Vagina (tissue), 2 donors: ENCODE results near the gene ARF3. TPM values are rescaled to one million over a fixed set of nuclear protein-coding genes. Genes with fewer than 3 reads are reported as not detected.

Experiments
- DNase-seq, 2 donors: peaks; one replicate each; pipeline ENCODE4 v3.0.0-alpha.2; 2017; ENCODE audit errors: extremely low spot score in 2 of 2
- H3K27ac ChIP-seq: fragments of 200-600 bp; sonication (generic); one replicate; pipeline ENCODE4 v1.5.1; 2019
- H3K27me3 ChIP-seq: fragments of 200-600 bp; sonication (generic); one replicate; pipeline ENCODE4 v1.5.1; 2019
- H3K36me3 ChIP-seq, 2 donors: fragments of 200-600 bp; sonication (generic); one replicate each; pipeline ENCODE4 v1.5.1; 2017 to 2019
- H3K4me1 ChIP-seq: fragments of 200-600 bp; sonication (generic); one replicate; pipeline ENCODE4 v1.5.1; 2019
- H3K4me3 ChIP-seq, 2 donors: fragments of 200-600 bp; sonication (generic); 1 replicate in 1 of 2; 2 replicates in 1 of 2; pipeline ENCODE4 v1.5.1; 2016 to 2019
- H3K9me3 ChIP-seq: fragments of 200-600 bp; sonication (generic); one replicate; pipeline ENCODE4 v1.5.1; 2019
- POLR2A ChIP-seq, 2 donors: fragments of 450-650 bp; IDR thresholded peaks; one replicate each; pipeline ENCODE4 v1.6.1; 2017; ENCODE audit warnings: antibody characterized with exemption in 2 of 2, mild to moderate bottlenecking in 2 of 2, moderate library complexity in 2 of 2
- POLR2AphosphoS5 ChIP-seq, 2 donors: sonication (generic); formaldehyde crosslinking; IDR thresholded peaks; one replicate each; pipeline ENCODE4 v1.9.0; 2017; ENCODE audit warnings: antibody characterized with exemption in 2 of 2, mild to moderate bottlenecking in 2 of 2, low read depth in 1 of 2; ENCODE audit not compliant: insufficient read depth in 1 of 2
- intact Hi-C: fragments of 100-400 bp; cut with DNase I; formaldehyde crosslinking; loops from one replicate; pipeline ENCODE4 v1.15.1; 2023
- total RNA-seq: library from RNA; depleted of rRNA; stranded (reverse); fragments of >200 nt; gene quantifications from one replicate; pipeline ENCODE4 v1.2.3, GENCODE V29; 2016
- TF ChIP-seq, protein P1 (sequence below), 3 experiments: fragments of 450-650 bp in 2 of 3; fragments of 200-600 bp in 1 of 3; sonication (generic) in 1 of 3; IDR thresholded peaks; one replicate each; pipeline ENCODE4 v1.5.1; 2017 to 2019; ENCODE audit warnings: antibody characterized with exemption in 3 of 3, mild to moderate bottlenecking in 2 of 3, moderate library complexity in 2 of 3

The ARF3 gene
- total RNA-seq, 1 donor from 2014 or later = 56.2 TPM

- Histone ChIP-seq H3K4me3 (peak overlapping the region in 1 of 2 donors; percentile 90), H3K36me3 (no peaks in the 10 kb centered on the region), H3K9me3 (no peaks in the 10 kb centered on the region), H3K27ac (no peak overlapping the region), H3K4me1 (peaks cover 25% of the 10 kb centered on the region), H3K27me3 (no peaks in the 10 kb centered on the region)
- intact Hi-C loops = no loop called here
- no peak for DNase-seq
- TF ChIP-seq POLR2AphosphoS5 (IDR thresholded peaks at IDR 0.05; ENCODE audit: insufficient read depth in 1 of 2, low read depth in 1 of 2) = no peak
- no peak for TF ChIP-seq POLR2A (IDR thresholded peaks at IDR 0.05)
Measured at GRCh38 chr12:48958049-48958388, 732 bp upstream of the ARF3 start.

DNA sequence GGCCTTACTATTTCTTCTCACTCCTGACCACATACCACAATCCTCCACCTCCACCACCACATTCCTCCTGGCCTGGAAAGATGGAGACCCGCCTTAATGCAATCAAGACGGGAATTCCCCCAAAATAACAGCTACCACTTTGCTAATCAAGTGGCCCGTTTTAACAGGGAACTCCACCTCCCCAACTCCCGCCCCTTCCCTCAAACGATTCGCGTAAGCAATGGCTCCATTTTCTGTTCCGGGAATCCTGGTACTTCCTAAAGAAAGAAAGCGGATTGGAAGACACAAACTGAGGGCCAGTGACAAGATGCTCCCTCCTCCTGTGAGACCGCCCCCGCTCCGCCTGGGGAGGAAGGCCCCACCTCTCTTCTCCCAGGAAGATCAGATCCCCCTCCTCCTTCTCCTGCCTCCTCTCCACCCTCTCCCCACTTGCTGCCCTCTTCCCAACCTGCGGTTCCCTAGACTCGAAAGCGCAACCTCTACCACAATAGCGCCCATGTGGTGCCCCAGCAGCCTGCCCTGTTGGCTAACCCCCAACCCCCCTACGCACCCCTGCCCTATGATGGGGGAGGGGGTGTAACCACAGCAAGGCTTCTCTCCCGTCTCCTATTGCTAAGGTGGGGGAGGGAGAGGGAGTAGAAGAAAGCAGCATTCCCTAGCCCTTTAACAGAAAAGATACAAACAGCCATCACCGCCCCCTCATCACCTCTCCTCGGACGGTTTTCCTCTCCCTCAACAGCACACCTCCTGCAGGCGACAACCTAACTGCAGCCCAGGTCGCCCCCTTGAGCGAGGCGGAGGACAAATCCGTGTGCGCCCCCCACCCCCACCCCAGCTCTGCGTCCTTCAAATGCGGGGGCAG is 777 bp downstream of the ARF3 start:
- peaks cover 25% of the 10 kb centered on the region for H3K4me1 ChIP-seq

DNA sequence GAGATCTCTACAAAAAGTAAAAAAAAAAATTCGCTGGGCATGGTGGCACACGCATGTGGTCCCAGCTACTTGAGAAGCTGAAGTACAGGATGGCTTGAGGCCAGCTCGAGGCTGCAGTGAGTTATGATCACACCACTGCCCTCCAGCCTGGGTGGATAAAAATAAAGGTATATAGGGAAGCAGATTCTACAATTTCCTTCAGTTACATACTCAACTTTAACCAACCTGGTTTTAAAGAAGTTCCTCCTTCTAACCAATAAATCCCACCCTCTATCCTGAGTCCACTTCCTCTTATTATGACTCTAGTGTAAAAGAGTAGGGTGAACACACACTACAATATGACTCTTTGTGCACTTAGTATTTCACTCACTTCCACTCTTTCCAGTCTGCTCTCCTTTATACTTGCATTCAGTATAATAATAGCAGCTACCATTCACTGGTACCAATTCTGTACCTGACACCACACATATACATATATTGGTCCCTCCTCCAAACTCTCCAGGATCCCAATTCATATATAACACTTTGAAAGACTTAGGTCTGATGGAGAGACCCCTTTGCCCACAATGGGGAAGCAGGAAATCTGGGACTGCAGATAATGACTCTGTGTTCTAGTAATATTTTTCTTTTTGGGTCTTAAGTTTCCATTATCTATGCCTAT is 2.3 kb downstream of the ARF3 start:
- peaks cover 0 to 5% of the 10 kb centered on the region in 2 donors for H3K36me3 ChIP-seq
- peaks cover 25% of the 10 kb centered on the region for H3K4me1 ChIP-seq
- no peaks in the 10 kb centered on the region for H3K27me3 ChIP-seq
- intact Hi-C loops = no loop called here
- no peak overlapping the region for H3K4me3 ChIP-seq
- H3K9me3 ChIP-seq = no peaks in the 10 kb centered on the region
- DNase-seq = no peak
- TF ChIP-seq POLR2AphosphoS5 (IDR thresholded peaks at IDR 0.05; ENCODE audit: insufficient read depth in 1 of 2, low read depth in 1 of 2) = no peak
- TF ChIP-seq POLR2A (IDR thresholded peaks at IDR 0.05) = no peak
- TF ChIP-seq, protein P1, sequence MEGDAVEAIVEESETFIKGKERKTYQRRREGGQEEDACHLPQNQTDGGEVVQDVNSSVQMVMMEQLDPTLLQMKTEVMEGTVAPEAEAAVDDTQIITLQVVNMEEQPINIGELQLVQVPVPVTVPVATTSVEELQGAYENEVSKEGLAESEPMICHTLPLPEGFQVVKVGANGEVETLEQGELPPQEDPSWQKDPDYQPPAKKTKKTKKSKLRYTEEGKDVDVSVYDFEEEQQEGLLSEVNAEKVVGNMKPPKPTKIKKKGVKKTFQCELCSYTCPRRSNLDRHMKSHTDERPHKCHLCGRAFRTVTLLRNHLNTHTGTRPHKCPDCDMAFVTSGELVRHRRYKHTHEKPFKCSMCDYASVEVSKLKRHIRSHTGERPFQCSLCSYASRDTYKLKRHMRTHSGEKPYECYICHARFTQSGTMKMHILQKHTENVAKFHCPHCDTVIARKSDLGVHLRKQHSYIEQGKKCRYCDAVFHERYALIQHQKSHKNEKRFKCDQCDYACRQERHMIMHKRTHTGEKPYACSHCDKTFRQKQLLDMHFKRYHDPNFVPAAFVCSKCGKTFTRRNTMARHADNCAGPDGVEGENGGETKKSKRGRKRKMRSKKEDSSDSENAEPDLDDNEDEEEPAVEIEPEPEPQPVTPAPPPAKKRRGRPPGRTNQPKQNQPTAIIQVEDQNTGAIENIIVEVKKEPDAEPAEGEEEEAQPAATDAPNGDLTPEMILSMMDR (IDR thresholded peaks at IDR 0.05) = no peak
- no peak overlapping the region for H3K27ac ChIP-seq

More for the DNA sequence above, 777 bp downstream of the ARF3 start:
- Histone ChIP-seq H3K27ac (peak overlapping the region; percentile 83), H3K36me3 (peaks cover 0 to 5% of the 10 kb centered on the region in 2 donors), H3K27me3 (no peaks in the 10 kb centered on the region), H3K9me3 (no peaks in the 10 kb centered on the region), H3K4me3 (peak overlapping the region; percentile 90 to 94)
- TF ChIP-seq POLR2A (IDR thresholded peaks at IDR 0.05) = no peak
- peak in 1 of 2 donors; percentile 82 for TF ChIP-seq POLR2AphosphoS5 (IDR thresholded peaks at IDR 0.05; ENCODE audit: insufficient read depth in 1 of 2, low read depth in 1 of 2)
- TF ChIP-seq, protein P1 (IDR thresholded peaks at IDR 0.05) = peak in 1 of 3 experiments; percentile 1
- intact Hi-C loops = no loop called here
- DNase-seq = peak in 1 of 2 donors; percentile 96

DNA sequence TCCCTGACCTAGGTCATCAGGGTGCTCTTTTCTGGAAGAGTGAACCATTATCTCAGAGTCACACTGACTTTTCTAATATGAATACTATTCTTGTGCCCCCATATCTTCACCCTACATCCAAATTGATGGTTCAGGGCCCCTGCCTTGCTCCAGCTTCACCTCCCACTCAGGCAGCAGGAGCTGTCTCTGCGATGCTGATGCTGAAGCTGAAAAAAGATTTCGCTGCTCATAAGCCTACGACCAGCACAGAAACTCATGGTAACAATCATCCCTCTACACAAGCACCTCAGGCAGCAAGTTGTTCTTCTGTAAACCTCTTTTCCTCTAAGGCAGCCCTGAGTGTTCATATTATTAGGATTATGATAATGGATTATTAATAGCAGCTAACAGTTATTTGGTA is 3.2 kb downstream of the ARF3 start:
- no peak for DNase-seq
- H3K36me3 ChIP-seq = peaks cover 0 to 5% of the 10 kb centered on the region in 2 donors
- no peak overlapping the region for H3K4me3 ChIP-seq
- H3K4me1 ChIP-seq = peaks cover 25% of the 10 kb centered on the region
- H3K9me3 ChIP-seq = no peaks in the 10 kb centered on the region
- H3K27ac ChIP-seq = no peak overlapping the region
- intact Hi-C loops = no loop called here
- TF ChIP-seq POLR2A (IDR thresholded peaks at IDR 0.05) (no peak), POLR2AphosphoS5 (IDR thresholded peaks at IDR 0.05; ENCODE audit: insufficient read depth in 1 of 2, low read depth in 1 of 2) (no peak)
- TF ChIP-seq, protein P1 (IDR thresholded peaks at IDR 0.05) = no peak
- no peaks in the 10 kb centered on the region for H3K27me3 ChIP-seq

DNA sequence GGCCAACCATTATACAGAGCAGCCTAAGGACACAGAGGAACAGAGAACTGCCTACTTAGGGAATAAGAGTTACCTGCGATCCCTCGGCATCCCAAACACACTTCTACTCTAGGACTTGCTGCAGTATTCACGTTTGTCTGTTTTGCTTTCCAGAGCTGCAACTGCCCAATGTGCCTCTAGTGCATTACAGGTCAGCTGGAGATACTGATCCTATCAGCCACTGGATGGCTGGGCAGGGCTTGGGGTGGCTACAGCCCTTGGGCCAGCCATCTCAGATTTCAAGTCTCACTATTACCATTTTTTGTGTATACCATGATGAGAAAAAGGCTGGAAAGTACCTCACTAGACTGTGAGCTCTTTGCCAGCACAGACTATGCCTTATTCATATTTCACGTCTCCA is 4.6 kb downstream of the ARF3 start:
- no peak for DNase-seq
- Histone ChIP-seq H3K27me3 (no peaks in the 10 kb centered on the region), H3K4me1 (peaks cover 26% of the 10 kb centered on the region), H3K36me3 (peaks cover 0 to 5% of the 10 kb centered on the region in 2 donors), H3K9me3 (no peaks in the 10 kb centered on the region), H3K27ac (no peak overlapping the region), H3K4me3 (no peak overlapping the region)
- TF ChIP-seq POLR2A (IDR thresholded peaks at IDR 0.05) = no peak
- TF ChIP-seq, protein P1 (IDR thresholded peaks at IDR 0.05) = no peak
- TF ChIP-seq POLR2AphosphoS5 (IDR thresholded peaks at IDR 0.05; ENCODE audit: insufficient read depth in 1 of 2, low read depth in 1 of 2) = no peak
- intact Hi-C loops = no loop called here
